ENCODE measurements around the gene POU4F2. TPM values are rescaled to one million over a fixed set of nuclear protein-coding genes. Genes with fewer than 3 reads are reported as not detected.

POU4F2 gene
- total RNA-seq, 2 experiments from 2014 or later: not detected

- ChIA-PET CTCF (ENCODE audit: unreplicated experiment) (no interaction called here), POLR2A (interaction anchor here (0.7 kb wide), 1 partner anchor 148 kb away, joined by 4 read pairs; no protein-coding TSS in a partner anchor)
- Histone ChIP-seq H3K4me2 (ENCODE audit: low read length) (no peak overlapping the region), H4K20me1 (ENCODE audit: insufficient read depth, low read length) (no peaks in the 10 kb centered on the region), H3K27ac (ENCODE audit: low read depth, low read length, poor library complexity, severe bottlenecking) (no peak overlapping the region), H3K9me2 (ENCODE audit: insufficient read depth, low read length) (no peaks in the 10 kb centered on the region), H3K36me3 (ENCODE audit: insufficient read depth, low read length) (no peaks in the 10 kb centered on the region), H3K9me3 (ENCODE audit: low read length) (no peaks in the 10 kb centered on the region), H3K4me1 (ENCODE audit: insufficient read depth, low read length, poor library complexity, severe bottlenecking) (no peaks in the 10 kb centered on the region), H3K4me3 (ENCODE audit: low read depth, low read length, poor library complexity, severe bottlenecking) (no peak overlapping the region), H3K79me2 (ENCODE audit: insufficient read depth, low read depth, low read length) (no peaks in the 10 kb centered on the region), H2AFZ (ENCODE audit: low read length) (no peak overlapping the region)
- intact Hi-C loops (cut with micrococcal nuclease; ENCODE audit: unreplicated experiment): no loop called here
- DNase-seq (ENCODE audit: low spot score): peak; percentile 3
- no TSS peak for BruUV-seq (replicated peaks)
- TF ChIP-seq EZH2phosphoT487 (IDR thresholded peaks at IDR 0.05; ENCODE audit: borderline replicate concordance, low read depth, low read length): no peak
- TF ChIP-seq CTCF (conservative IDR thresholded peaks at IDR 0.05; ENCODE audit: low read length): no peak
Measured at GRCh38 chr4:146643812-146644401, 5.2 kb downstream of the POU4F2 start.

GRCh38 chr4:146645921-146646320 lies 7.2 kb downstream of the POU4F2 start:
- H3K79me2 ChIP-seq (ENCODE audit: insufficient read depth, low read depth, low read length): no peaks in the 10 kb centered on the region
- no peak overlapping the region for H3K4me2 ChIP-seq (ENCODE audit: low read length)
- H2AFZ ChIP-seq (ENCODE audit: low read length): no peak overlapping the region
- BruUV-seq (replicated peaks): no TSS peak
- TF ChIP-seq EZH2phosphoT487 (IDR thresholded peaks at IDR 0.05; ENCODE audit: borderline replicate concordance, low read depth, low read length) (no peak), CTCF (conservative IDR thresholded peaks at IDR 0.05; ENCODE audit: low read length) (no peak)
- H4K20me1 ChIP-seq (ENCODE audit: insufficient read depth, low read length): no peaks in the 10 kb centered on the region
- H3K36me3 ChIP-seq (ENCODE audit: insufficient read depth, low read length): no peaks in the 10 kb centered on the region
- ChIA-PET CTCF (ENCODE audit: unreplicated experiment) (no interaction called here), POLR2A (no interaction called here)
- H3K4me3 ChIP-seq (ENCODE audit: low read depth, low read length, poor library complexity, severe bottlenecking): no peak overlapping the region
- intact Hi-C loops (cut with micrococcal nuclease; ENCODE audit: unreplicated experiment): no loop called here
- no peaks in the 10 kb centered on the region for H3K4me1 ChIP-seq (ENCODE audit: insufficient read depth, low read length, poor library complexity, severe bottlenecking)
- DNase-seq (ENCODE audit: low spot score): no peak
- no peak overlapping the region for H3K27ac ChIP-seq (ENCODE audit: low read depth, low read length, poor library complexity, severe bottlenecking)
- no peaks in the 10 kb centered on the region for H3K9me2 ChIP-seq (ENCODE audit: insufficient read depth, low read length)
- H3K9me3 ChIP-seq (ENCODE audit: low read length): no peaks in the 10 kb centered on the region

GRCh38 chr4:146646593-146647325 lies 8.1 kb downstream of the POU4F2 start:
- no peaks in the 10 kb centered on the region for H4K20me1 ChIP-seq (ENCODE audit: insufficient read depth, low read length)
- no peaks in the 10 kb centered on the region for H3K4me1 ChIP-seq (ENCODE audit: insufficient read depth, low read length, poor library complexity, severe bottlenecking)
- no peaks in the 10 kb centered on the region for H3K79me2 ChIP-seq (ENCODE audit: insufficient read depth, low read depth, low read length)
- no TSS peak for BruUV-seq (replicated peaks)
- H3K9me3 ChIP-seq (ENCODE audit: low read length): no peaks in the 10 kb centered on the region
- intact Hi-C loops (cut with micrococcal nuclease; ENCODE audit: unreplicated experiment): no loop called here
- no peak overlapping the region for H2AFZ ChIP-seq (ENCODE audit: low read length)
- no peaks in the 10 kb centered on the region for H3K9me2 ChIP-seq (ENCODE audit: insufficient read depth, low read length)
- CTCF ChIA-PET (ENCODE audit: unreplicated experiment): no interaction called here
- POLR2A ChIA-PET: interaction anchor here (0.6 kb wide), 2 partner anchors 53 to 250 kb away, joined by 3 read pairs; no protein-coding TSS in a partner anchor
- DNase-seq (ENCODE audit: low spot score): no peak
- TF ChIP-seq EZH2phosphoT487 (IDR thresholded peaks at IDR 0.05; ENCODE audit: borderline replicate concordance, low read depth, low read length): no peak
- TF ChIP-seq CTCF (conservative IDR thresholded peaks at IDR 0.05; ENCODE audit: low read length): no peak
- H3K4me3 ChIP-seq (ENCODE audit: low read depth, low read length, poor library complexity, severe bottlenecking): no peak overlapping the region
- H3K36me3 ChIP-seq (ENCODE audit: insufficient read depth, low read length): no peaks in the 10 kb centered on the region
- no peak overlapping the region for H3K27ac ChIP-seq (ENCODE audit: low read depth, low read length, poor library complexity, severe bottlenecking)
- no peak overlapping the region for H3K4me2 ChIP-seq (ENCODE audit: low read length)

All from OCI-LY7 (cell line).